Renal pelvis (tissue), 4 donors: ENCODE results near the gene SMKR1. TPM values are rescaled to one million over a fixed set of nuclear protein-coding genes. Genes with fewer than 3 reads are reported as not detected.
"Not testable (repeated sequence)": the region's sequence is repeated elsewhere in the genome, so short reads cannot be mapped to it uniquely, and the experiment has no call there.

ENCODE experiments used
- DNase-seq: peaks from one replicate; pipeline ENCODE4 v3.0.0-alpha.2; 2013
- polyA plus RNA-seq, 3 donors: library from polyadenylated mRNA; unstranded; fragments of 120-200 nt; gene quantifications; one replicate each; pipeline ENCODE4 v1.2.1, GENCODE V29; 2013; ENCODE audit not compliant: insufficient read length in 3 of 3

SMKR1 gene
- polyA plus RNA-seq, 3 donors: 3.2 to 3.6 (median 3.5) TPM

GRCh38 chr7:129480674-129481363, 21.5 kb upstream of the SMKR1 start:
- DNase-seq: no peak

- not testable (repeated sequence) for DNase-seq
Measured at GRCh38 chr7:129481376-129481775, 21.0 kb upstream of the SMKR1 start.

GRCh38 chr7:129482781-129483180, 19.6 kb upstream of the SMKR1 start:
- DNase-seq: no peak

GRCh38 chr7:129489491-129489890, 12.8 kb upstream of the SMKR1 start:
- no peak for DNase-seq

GRCh38 chr7:129492391-129492790, 9.9 kb upstream of the SMKR1 start:
- no peak for DNase-seq

GRCh38 chr7:129493555-129493954, 8.8 kb upstream of the SMKR1 start:
- no peak for DNase-seq

GRCh38 chr7:129494041-129494440, 8.3 kb upstream of the SMKR1 start:
- no peak for DNase-seq

- DNase-seq: no peak
Measured at GRCh38 chr7:129495987-129496386, 6.3 kb upstream of the SMKR1 start.

- DNase-seq: no peak
Measured at GRCh38 chr7:129496653-129497052, 5.7 kb upstream of the SMKR1 start.

GRCh38 chr7:129497156-129497555, 5.2 kb upstream of the SMKR1 start:
- DNase-seq: no peak

GRCh38 chr7:129498021-129498420, 4.3 kb upstream of the SMKR1 start:
- no peak for DNase-seq

GRCh38 chr7:129499999-129500398, 2.3 kb upstream of the SMKR1 start:
- DNase-seq: no peak

GRCh38 chr7:129502708-129503685, 666 bp downstream of the SMKR1 start:
- DNase-seq: no peak

- no peak for DNase-seq
Measured at GRCh38 chr7:129503725-129504124, 1.4 kb downstream of the SMKR1 start.

- DNase-seq: no peak
Measured at GRCh38 chr7:129512192-129512591, 9.9 kb downstream of the SMKR1 start.

- no peak for DNase-seq
Measured at GRCh38 chr7:129513546-129513945, 11.2 kb downstream of the SMKR1 start.

- DNase-seq: no peak
Measured at GRCh38 chr7:129514683-129515082, 12.4 kb downstream of the SMKR1 start.

GRCh38 chr7:129515381-129515780, 13.1 kb downstream of the SMKR1 start:
- DNase-seq: no peak

- DNase-seq: no peak
Measured at GRCh38 chr7:129517931-129518330, 15.6 kb downstream of the SMKR1 start.

- DNase-seq: no peak
Measured at GRCh38 chr7:129519464-129519863, 17.1 kb downstream of the SMKR1 start.

GRCh38 chr7:129522088-129522970, 20.0 kb downstream of the SMKR1 start:
- DNase-seq: no peak

GRCh38 chr7:129522971-129523340, 20.6 kb downstream of the SMKR1 start:
- DNase-seq: no peak
